ENCODE measurements around the gene PUM2. TPM values are rescaled to one million over a fixed set of nuclear protein-coding genes. Genes with fewer than 3 reads are reported as not detected.
"Not testable (repeated sequence)": the region's sequence is repeated elsewhere in the genome, so short reads cannot be mapped to it uniquely, and the experiment has no call there.

PUM2 gene
- total RNA-seq, 1 donor from 2014 or later, result 112 TPM

DNA sequence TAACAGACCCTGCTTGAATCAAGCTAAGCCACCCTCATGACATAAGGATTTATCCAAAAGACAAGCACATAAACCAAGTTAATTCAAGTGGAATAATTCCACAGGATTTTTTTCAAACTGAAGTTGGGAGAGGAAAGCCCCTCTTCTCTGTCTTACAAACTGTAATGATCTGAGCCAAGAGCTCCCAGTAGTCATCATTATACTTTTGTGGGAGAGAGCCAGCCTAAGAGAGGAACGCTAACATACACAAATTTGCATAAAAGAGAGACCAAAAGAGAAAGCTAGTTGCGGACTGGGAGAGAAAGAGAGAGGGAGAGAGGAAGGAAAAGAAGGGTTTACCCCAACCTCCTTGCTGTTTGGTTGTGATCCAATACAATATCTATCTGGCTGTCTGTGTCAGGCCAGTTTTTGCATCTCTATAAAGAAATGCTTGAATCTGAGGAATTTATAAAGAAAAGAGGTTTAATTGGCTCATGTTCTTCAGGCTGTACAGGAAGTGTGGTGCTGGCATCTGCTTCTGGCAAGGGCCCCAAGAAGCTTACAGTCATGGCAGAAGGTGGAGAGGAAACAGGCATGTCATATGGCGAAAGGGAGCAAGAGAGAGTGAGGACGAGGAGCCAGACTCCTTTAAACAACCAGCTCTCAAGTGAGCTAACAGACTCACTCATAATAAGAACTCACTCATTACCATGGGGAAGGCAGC, 20.8 kb upstream of the PUM2 start:
- Histone ChIP-seq H3K9me3 (no peaks in the 10 kb centered on the region), H3K4me3 (no peak overlapping the region), H3K27me3 (ENCODE audit: low read depth) (no peaks in the 10 kb centered on the region), H3K27ac (no peak overlapping the region), H3K4me1 (no peaks in the 10 kb centered on the region), H3K36me3 (no peaks in the 10 kb centered on the region)
- DNase-seq (no peak), ATAC-seq (no peak)
- TF ChIP-seq, protein P1, sequence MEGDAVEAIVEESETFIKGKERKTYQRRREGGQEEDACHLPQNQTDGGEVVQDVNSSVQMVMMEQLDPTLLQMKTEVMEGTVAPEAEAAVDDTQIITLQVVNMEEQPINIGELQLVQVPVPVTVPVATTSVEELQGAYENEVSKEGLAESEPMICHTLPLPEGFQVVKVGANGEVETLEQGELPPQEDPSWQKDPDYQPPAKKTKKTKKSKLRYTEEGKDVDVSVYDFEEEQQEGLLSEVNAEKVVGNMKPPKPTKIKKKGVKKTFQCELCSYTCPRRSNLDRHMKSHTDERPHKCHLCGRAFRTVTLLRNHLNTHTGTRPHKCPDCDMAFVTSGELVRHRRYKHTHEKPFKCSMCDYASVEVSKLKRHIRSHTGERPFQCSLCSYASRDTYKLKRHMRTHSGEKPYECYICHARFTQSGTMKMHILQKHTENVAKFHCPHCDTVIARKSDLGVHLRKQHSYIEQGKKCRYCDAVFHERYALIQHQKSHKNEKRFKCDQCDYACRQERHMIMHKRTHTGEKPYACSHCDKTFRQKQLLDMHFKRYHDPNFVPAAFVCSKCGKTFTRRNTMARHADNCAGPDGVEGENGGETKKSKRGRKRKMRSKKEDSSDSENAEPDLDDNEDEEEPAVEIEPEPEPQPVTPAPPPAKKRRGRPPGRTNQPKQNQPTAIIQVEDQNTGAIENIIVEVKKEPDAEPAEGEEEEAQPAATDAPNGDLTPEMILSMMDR (IDR thresholded peaks at IDR 0.05), result no peak
- intact Hi-C loops (cut with DNase I), result no loop called here

DNA sequence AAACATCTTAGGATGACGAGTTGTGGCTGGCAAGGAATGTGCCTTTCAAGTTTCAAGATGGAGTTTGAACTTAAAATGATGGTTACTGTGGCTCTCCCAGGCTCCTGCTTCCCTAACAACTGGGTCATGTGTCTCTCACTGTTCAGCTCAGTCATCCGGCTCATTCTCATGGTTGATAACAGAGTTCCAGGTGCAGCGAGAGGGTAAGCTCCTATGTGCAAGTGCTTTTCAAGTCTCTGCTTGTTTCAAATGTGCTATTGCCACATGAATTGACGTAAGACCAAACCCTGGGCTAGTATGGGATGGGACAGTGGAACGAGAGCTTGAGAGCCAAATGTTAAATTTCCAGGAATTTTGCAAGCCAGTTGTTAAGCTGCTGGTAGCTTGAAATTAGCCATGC, 19.5 kb upstream of the PUM2 start:
- H3K4me3 ChIP-seq, result no peak overlapping the region
- H3K27ac ChIP-seq, result no peak overlapping the region
- no peaks in the 10 kb centered on the region for H3K4me1 ChIP-seq
- H3K27me3 ChIP-seq (ENCODE audit: low read depth), result no peaks in the 10 kb centered on the region
- ATAC-seq (peak; percentile 76 to 84), DNase-seq (no peak)
- TF ChIP-seq, protein P1 (IDR thresholded peaks at IDR 0.05), result no peak
- intact Hi-C loops (cut with DNase I), result no loop called here
- no peaks in the 10 kb centered on the region for H3K9me3 ChIP-seq
- no peaks in the 10 kb centered on the region for H3K36me3 ChIP-seq

DNA sequence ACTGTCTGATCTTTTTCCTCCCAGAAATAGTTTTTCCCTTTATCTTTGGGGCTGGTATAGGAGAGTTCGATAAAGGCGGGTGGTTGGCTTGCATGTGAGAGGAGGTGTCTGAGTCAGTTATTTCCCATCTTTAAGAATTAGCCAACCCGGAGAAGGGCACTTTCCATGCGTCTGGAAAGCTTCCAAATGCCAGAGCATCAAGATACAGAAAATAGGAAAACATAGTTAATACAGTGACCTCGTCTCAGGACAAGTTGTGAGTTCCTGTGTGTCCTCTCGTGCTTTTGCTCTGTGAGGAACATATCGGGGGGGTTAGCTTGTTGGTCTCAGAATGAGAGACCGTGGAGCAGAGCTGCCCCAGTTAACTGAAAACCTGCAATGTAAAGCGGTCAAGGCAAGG, 18.7 kb upstream of the PUM2 start:
- Histone ChIP-seq H3K4me3 (no peak overlapping the region), H3K36me3 (no peaks in the 10 kb centered on the region), H3K27ac (no peak overlapping the region), H3K4me1 (no peaks in the 10 kb centered on the region), H3K9me3 (no peaks in the 10 kb centered on the region), H3K27me3 (ENCODE audit: low read depth) (no peaks in the 10 kb centered on the region)
- DNase-seq (no peak), ATAC-seq (no peak)
- intact Hi-C loops (cut with DNase I), result no loop called here
- TF ChIP-seq, protein P1 (IDR thresholded peaks at IDR 0.05), result no peak

DNA sequence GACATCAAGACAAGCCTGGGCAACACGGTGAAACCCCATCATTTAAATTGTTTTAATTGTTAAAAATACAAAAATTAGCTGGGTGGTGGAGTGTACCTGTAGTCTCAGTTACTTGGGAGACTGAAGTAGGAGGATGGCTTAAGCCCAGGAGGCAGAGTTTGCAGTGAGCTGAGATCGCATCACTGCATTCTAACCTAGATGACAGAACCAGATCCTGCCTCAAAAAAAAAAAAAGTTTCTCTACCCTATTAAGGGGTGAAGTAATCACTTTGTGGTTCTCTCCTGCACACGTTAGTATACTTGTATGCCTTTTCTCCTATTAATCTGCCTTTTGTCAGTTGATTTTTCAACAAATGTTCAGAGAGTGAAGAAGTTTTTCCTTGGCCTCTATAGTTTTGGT, 18.1 kb upstream of the PUM2 start:
- Histone ChIP-seq H3K4me1 (no peaks in the 10 kb centered on the region), H3K27me3 (ENCODE audit: low read depth) (no peaks in the 10 kb centered on the region), H3K27ac (no peak overlapping the region), H3K36me3 (no peaks in the 10 kb centered on the region), H3K9me3 (no peaks in the 10 kb centered on the region), H3K4me3 (no peak overlapping the region)
- TF ChIP-seq, protein P1 (IDR thresholded peaks at IDR 0.05), result no peak
- ATAC-seq (no peak), DNase-seq (no peak)
- intact Hi-C loops (cut with DNase I), result no loop called here

DNA sequence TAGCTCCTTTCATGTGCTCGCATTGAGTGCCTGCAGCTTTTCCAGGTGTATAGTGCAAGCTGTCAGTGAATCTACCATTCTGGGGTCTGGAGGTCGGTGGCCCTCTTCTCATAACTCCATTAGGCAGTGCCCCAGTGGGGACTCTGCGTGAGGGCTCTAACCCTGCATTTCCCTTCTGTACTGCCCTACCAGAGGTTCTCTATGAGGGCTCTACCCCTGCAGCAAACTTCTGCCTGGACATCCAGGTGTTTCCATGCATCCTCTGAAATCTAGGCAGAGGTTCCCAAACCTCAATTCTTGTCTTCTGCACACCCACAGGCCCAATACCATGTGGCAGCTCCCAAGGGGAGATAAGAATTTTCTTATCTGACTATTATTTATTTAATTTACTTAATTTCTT, 17.3 kb upstream of the PUM2 start:
- intact Hi-C loops (cut with DNase I); H3K9me3 ChIP-seq; H3K4me1 ChIP-seq; ATAC-seq; H3K27me3 ChIP-seq (ENCODE audit: low read depth); H3K4me3 ChIP-seq; H3K36me3 ChIP-seq; DNase-seq; H3K27ac ChIP-seq: not testable (repeated sequence)

DNA sequence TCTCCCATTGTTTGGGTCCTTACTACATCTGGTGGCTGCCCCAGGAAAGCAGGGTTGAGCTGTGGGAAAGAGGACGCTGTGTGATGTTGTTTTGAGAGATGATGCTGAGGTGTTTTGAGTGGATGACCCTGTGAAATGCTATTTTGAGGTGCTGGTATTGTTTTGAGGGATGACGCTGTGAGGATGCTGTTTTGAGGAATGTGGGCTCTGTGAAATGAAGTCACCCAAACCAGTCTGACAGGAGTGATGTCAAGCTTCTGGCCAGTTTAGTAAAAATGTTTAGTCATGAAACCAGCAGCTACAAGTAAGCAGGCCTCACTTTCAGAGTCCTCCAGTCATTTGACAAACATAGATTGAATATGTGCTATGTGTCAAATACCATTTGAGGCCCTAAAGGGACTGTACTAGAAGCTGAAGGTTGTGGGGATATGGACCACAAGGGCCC, 16.1 kb upstream of the PUM2 start:
- DNase-seq (no peak), ATAC-seq (no peak)
- Histone ChIP-seq H3K27ac (no peak overlapping the region), H3K9me3 (no peaks in the 10 kb centered on the region), H3K4me1 (no peaks in the 10 kb centered on the region), H3K4me3 (no peak overlapping the region), H3K36me3 (no peaks in the 10 kb centered on the region), H3K27me3 (ENCODE audit: low read depth) (no peaks in the 10 kb centered on the region)
- intact Hi-C loops (cut with DNase I), result no loop called here
- TF ChIP-seq, protein P1 (IDR thresholded peaks at IDR 0.05), result no peak

All from lower lobe of right lung (tissue), 2 donors.